ENCODE results near the gene TAGLN.
A peak's percentile ranks its signal among the peaks of the same experiment; 100 is the strongest.

TAGLN gene

DNA sequence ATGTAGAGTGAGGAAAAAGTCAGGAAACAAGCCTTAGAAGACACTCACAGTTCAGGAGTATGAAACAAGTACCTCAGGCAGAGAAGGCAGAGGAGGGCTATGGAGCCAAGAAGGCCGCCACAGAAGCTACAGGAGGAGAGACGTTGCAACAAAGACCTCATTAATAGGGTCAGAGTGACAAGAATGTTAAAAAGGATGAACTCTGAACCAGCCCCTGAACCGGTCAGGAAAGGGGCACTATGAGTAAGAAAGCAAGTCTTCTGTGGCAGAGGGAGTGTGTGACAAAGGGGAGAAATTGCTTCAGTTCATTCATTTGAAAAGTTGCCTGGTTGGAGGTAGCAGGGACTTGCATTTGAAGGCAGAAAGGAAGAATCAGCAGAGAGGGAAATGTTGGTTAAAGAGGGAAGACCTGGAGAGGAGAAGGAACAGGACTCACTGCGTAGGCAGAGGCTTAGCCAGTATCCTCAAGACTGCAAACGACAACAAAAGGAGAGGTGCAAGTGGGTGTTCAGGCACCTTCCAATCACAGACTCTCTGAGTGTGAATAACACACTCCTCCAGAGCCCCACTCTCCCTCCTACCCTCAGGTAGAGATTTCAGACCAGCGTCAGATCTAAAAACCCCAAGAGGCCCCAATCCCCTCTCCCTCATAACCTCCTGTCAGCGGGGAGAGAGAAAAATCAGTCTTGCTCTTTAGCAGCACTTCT lies 15.4 kb downstream of the TAGLN start:
- no peak for DNase-seq (ENCODE audit: low spot score)

GRCh38 chr11:117217141-117218084 lies 18.2 kb downstream of the TAGLN start:
- DNase-seq (ENCODE audit: low spot score), result no peak

DNA sequence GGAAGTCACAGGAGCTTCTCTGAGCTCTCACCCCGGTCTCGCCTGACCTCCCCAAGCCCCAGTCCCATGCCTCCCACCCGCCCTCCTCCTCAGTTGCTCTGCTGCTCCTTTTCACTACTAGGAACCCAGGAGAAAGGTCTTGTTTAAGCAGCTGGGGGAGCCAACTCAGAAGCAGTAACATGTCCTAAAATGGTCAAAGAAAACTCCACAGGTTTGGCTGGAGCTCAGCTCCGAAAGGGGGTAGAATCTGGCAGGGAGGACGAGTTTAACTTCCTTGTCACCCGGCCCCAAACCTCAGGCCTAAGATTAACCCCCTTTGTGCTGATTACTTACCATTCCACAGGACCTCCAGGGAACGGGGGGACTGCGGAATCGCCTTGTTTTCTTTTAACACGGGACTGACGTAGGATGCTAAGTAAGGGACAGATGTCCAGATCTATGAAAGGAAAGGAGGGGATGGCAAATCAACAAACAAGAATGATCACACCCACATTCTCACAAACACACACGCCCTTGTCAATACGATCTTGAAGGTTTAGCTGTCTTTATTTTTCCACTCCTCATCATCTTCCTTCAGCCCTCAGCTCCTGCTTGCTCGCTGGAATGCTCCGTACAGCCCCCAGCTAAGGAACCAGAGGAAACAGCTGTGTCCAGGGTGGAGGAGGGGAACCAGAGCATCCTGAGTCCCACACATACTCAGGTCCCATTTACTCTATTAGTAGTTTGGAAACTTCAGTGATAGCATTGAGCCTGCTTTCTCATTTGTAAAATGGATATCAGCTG lies 19.2 kb downstream of the TAGLN start:
- DNase-seq (ENCODE audit: low spot score), result no peak

DNA sequence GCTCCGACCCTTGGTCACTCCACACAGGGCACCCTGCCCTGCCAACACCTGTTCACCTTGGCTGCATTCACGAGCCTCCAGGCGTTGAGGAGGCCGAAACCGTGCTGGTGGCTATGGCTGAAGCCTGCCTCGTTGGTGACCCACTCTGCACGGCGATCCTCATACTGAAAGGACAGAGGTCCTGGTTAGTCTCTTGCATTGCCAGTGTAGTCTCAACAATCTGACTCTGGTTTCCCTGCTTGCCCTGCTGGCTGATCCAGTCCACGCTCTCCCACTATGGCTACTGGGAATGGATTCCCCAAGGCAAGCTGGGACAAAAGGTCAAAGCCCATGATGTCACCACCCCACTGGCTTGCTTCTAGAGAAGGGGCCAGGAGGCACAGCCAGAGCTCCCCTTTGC lies 19.8 kb downstream of the TAGLN start:
- no peak for DNase-seq (ENCODE audit: low spot score)

GRCh38 chr11:117219455-117219854 lies 20.3 kb downstream of the TAGLN start:
- no peak for DNase-seq (ENCODE audit: low spot score)

DNA sequence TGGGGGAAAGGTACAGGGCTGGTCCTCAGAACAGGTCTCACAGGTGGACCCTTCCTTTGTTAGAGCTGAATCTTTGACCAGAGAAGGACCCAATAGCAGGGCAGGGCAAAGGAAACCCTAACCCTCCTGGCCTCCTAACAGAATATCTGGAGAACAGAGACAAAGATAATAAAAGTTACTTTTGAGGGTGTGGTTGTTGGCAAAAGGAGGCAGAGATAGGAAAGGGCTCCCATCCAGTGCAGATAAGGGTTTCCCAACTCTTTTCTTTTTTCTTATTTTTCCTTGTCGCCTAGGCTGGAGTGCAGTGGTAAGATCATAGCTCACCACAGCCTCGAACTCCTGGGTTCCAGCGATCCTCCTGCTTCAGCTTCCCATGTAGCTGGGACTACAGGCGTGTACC lies 20.8 kb downstream of the TAGLN start:
- DNase-seq (ENCODE audit: low spot score), result no peak

- DNase-seq (ENCODE audit: low spot score), result no peak
Measured at GRCh38 chr11:117220568-117220967, 21.4 kb downstream of the TAGLN start.

- no peak for DNase-seq (ENCODE audit: low spot score)
Measured at GRCh38 chr11:117220999-117221774, 22.0 kb downstream of the TAGLN start.

DNA sequence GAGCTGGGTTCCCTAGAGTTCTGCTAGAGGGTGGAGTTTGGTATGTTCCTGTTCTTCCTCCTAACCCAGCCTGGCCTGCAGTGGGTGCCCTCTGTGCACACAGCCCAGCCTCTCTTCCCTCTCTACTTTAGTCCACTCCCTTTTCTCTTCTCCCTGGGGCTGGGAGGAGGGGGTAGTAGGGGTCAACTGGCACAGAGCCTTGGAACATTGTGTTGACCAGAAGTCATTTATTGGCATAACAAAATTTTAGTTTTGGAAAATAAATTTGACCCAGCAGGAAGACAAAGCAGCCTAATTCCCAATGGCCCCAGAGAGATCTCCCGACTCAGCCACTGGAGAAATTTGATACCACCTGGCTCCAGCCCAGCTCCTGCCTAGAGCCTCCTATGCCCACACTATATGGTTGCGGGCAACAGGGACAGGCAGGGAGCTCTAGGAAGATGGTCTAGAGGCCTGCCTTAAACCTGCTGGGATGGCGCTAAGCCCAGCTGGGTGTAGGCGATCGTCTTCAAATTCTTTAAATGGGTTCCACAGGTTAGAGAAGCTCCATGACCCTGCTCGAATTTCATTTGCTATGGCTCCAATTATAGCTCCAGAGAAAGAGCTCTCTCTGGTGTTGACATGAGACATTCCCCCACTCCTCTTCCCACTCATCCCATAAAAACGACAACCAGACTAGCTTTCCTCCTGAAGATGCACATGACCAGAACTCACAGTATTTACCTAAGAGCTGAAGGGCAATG lies 22.8 kb downstream of the TAGLN start:
- DNase-seq (ENCODE audit: low spot score), result no peak

DNA sequence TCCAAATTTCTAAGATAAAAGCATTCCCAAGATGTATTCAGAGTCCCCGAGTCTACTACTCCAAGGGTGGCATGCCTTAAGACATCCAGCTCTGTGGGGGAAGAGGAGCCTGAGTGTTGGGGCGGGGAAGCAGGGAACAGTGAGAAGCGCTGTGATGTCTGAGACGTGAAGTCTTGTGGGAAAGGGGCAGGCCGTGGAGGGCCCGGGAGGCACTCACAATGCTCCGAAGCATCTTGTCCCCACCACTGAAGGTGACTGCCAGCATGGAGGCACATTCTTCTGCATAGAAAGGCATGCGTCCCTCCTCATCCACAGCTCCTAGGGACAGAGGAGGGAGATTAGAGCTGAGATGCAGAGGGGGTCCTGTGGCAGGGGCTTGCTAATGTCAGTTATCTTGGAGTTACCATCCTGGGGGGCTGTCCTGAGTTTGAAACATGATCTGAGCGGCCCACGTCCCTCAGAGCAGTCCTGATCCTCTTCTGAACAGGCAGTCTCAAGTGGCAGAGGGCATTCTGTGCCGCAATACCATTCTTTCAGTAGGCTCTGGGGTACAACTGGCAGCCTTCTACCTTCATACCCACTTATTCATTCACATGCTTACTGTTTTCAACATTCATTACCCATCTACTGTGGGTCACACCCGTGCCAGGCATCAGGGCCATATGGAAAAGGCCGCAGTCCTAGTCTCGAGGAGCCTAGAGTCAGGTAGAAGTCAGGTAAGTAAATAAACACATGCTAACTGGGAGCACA lies 24.0 kb downstream of the TAGLN start:
- no peak for DNase-seq (ENCODE audit: low spot score)

- no peak for DNase-seq (ENCODE audit: low spot score)
Measured at GRCh38 chr11:117223741-117224689, 24.8 kb downstream of the TAGLN start.

GRCh38 chr11:117225553-117226170 lies 26.5 kb downstream of the TAGLN start:
- DNase-seq (ENCODE audit: low spot score), result no peak

DNA sequence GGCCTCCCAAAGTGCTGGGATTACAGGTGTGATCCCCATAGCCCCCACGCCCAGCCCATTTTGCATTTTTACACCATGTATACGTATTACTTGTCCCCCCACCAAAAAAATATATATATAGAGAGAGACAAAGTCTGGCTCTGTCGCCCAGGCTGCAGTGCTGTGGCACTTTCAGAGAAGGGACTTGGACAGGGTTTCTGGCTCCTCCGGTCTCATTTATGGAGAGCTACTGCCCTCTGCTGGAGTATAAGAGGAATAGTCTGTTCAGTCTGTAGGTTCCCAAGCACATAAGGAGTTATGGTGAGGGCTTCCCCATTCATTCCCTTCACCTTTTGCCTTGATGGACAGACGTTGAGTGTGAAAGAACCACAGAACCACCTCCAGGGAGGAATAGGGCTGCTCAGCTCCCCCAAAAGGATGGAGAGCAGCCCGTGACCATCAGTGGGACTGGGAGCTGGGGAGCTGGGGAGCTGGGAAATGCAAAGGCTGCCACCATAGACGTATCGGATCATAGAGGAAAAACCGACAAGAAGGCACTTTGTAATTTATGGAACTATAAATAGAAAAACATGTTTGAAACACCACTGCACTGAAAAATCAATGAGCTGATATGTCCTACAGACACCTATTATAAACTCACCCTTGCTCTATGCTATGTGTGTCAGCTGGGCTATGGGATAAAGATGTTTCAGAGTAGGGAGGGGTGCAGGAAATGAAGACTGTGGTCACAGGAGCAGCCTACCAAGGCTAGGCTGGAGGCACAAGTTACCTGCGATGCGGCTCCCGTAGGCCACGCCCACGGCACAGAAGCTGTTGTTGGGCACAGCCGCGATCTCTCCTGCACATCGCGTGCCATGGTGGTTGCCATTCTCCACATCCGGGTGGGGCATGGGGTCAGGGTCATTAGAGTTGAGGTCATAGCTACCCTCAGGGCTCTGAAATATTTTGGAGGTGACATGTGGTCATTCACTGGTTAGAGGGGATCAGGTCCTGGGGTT lies 27.5 kb downstream of the TAGLN start:
- DNase-seq (ENCODE audit: low spot score), result peak; percentile 84

DNA sequence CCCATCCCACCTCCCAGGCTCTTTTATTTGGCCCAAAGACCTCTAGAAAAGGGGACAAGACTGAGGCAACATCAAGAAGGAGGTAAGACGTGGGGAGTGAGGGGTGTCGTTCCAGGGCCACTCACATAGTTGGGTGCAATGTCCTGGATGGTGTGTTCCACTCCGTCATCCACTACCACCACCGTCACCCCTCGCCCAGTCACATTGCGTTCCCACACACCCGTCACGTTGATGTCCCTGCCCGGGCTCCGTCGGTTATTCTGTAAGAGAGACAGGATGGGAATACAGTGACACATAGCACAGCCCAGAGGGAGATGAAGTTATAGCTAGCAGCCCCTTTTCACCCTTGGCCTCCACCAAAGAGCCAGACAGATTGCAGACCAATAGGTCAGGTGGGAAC lies 28.9 kb downstream of the TAGLN start:
- DNase-seq (ENCODE audit: low spot score), result no peak

GRCh38 chr11:117229411-117229810 lies 30.2 kb downstream of the TAGLN start:
- DNase-seq (ENCODE audit: low spot score), result no peak

- no peak for DNase-seq (ENCODE audit: low spot score)
Measured at GRCh38 chr11:117229931-117230285, 30.7 kb downstream of the TAGLN start.

- DNase-seq (ENCODE audit: low spot score), result no peak
Measured at GRCh38 chr11:117230286-117230961, 31.3 kb downstream of the TAGLN start.
